ENCODE measurements around the gene RAB18.

- TF ChIP-seq ZNF214 (tag by site-specific recombination; IDR thresholded peaks at IDR 0.05; ENCODE audit: borderline replicate concordance) (no peak), ZIC2 (tag by site-specific recombination; IDR thresholded peaks at IDR 0.05) (no peak), ZNF561 (tag by site-specific recombination; IDR thresholded peaks at IDR 0.05; ENCODE audit: borderline replicate concordance) (no peak), CTCF (tag by site-specific recombination; IDR thresholded peaks at IDR 0.05) (no peak), ZBTB7A (tag by site-specific recombination; IDR thresholded peaks at IDR 0.05; ENCODE audit: low read depth) (no peak), ZNF302 (tag by site-specific recombination; IDR thresholded peaks at IDR 0.05; ENCODE audit: low read depth) (no peak), YY1 (tag by site-specific recombination; IDR thresholded peaks at IDR 0.05) (no peak), HOXA7 (CRISPR knock-in tag; IDR thresholded peaks at IDR 0.05; ENCODE audit: borderline replicate concordance) (no peak), KLF16 (tag by site-specific recombination; IDR thresholded peaks at IDR 0.05) (no peak), ZNF549 (tag by site-specific recombination; IDR thresholded peaks at IDR 0.05) (no peak)
These were observed 77.1 kb downstream of the RAB18 start for GRCh38 chr10:27581225-27581624.

Data from HEK293 (cell line).